RWPE2 (cell line): Measurements from ENCODE around the gene SEMA4D.

Experiments used
- ATAC-seq: fragments of 200-7000 bp; cut with Tn5 transposase; 3 replicates; pipeline ENCODE4 v1.9.1; 2021; ENCODE audit warnings: low read depth
- DNase-seq: peaks from one replicate; pipeline ENCODE4 v3.0.0-alpha.2; 2020; ENCODE audit warnings: low spot score
- H3K27ac ChIP-seq: fragments of 450-650 bp; 2 replicates; pipeline ENCODE4 v1.5.1; 2017; ENCODE audit warnings: mild to moderate bottlenecking; ENCODE audit not compliant: poor library complexity, severe bottlenecking
- H3K27me3 ChIP-seq: fragments of 250-450 bp; sonication (Bioruptor Pico); 2 replicates; pipeline ENCODE4 v1.5.1; 2021; ENCODE audit warnings: mild to moderate bottlenecking, moderate library complexity; ENCODE audit not compliant: insufficient read depth, poor library complexity, severe bottlenecking
- H3K36me3 ChIP-seq: fragments of 250-450 bp; sonication (Bioruptor Pico); 2 replicates; pipeline ENCODE4 v1.5.1; 2020; ENCODE audit warnings: low read depth, mild to moderate bottlenecking, moderate library complexity
- H3K4me1 ChIP-seq: fragments of 250-450 bp; sonication (Bioruptor Pico); 2 replicates; pipeline ENCODE4 v1.5.1; 2021; ENCODE audit warnings: mild to moderate bottlenecking, moderate library complexity; ENCODE audit not compliant: insufficient read depth, poor library complexity, severe bottlenecking
- H3K4me3 ChIP-seq: fragments of 250-450 bp; sonication (Bioruptor Pico); 2 replicates; pipeline ENCODE4 v1.5.1; 2021; ENCODE audit warnings: mild to moderate bottlenecking, moderate library complexity; ENCODE audit not compliant: severe bottlenecking
- H3K9me3 ChIP-seq: fragments of 250-450 bp; sonication (Bioruptor Pico); 2 replicates; pipeline ENCODE4 v1.5.1; 2021; ENCODE audit warnings: mild to moderate bottlenecking, moderate library complexity; ENCODE audit not compliant: severe bottlenecking
- CTCF ChIP-seq: fragments of 450-650 bp; IDR thresholded peaks from one replicate; pipeline ENCODE4 v1.5.1; 2017; ENCODE audit warnings: mild to moderate bottlenecking, moderate library complexity; ENCODE audit not compliant: poor library complexity, severe bottlenecking

Gene SEMA4D

GRCh38 chr9:89404074-89404473 is 93.8 kb downstream of the SEMA4D start:
- Histone ChIP-seq H3K27ac (no peak overlapping the region), H3K9me3 (no peaks in the 10 kb centered on the region), H3K27me3 (no peaks in the 10 kb centered on the region), H3K36me3 (no peaks in the 10 kb centered on the region), H3K4me1 (no peaks in the 10 kb centered on the region), H3K4me3 (no peak overlapping the region)
- TF ChIP-seq CTCF, result no peak
- ATAC-seq, result no peak
- no peak for DNase-seq

- no peak overlapping the region for H3K4me3 ChIP-seq
- ATAC-seq (no peak), DNase-seq (no peak)
- H3K9me3 ChIP-seq, result no peaks in the 10 kb centered on the region
- H3K27ac ChIP-seq, result no peak overlapping the region
- TF ChIP-seq CTCF, result no peak
- no peaks in the 10 kb centered on the region for H3K4me1 ChIP-seq
- no peaks in the 10 kb centered on the region for H3K27me3 ChIP-seq
- no peaks in the 10 kb centered on the region for H3K36me3 ChIP-seq
Observed at GRCh38 chr9:89402695-89403427, 95.1 kb downstream of the SEMA4D start.

- H3K4me1 ChIP-seq, result no peaks in the 10 kb centered on the region
- H3K27me3 ChIP-seq, result no peaks in the 10 kb centered on the region
- ATAC-seq, result no peak
- H3K27ac ChIP-seq, result no peak overlapping the region
- no peaks in the 10 kb centered on the region for H3K36me3 ChIP-seq
- TF ChIP-seq CTCF, result no peak
- H3K4me3 ChIP-seq, result no peak overlapping the region
- H3K9me3 ChIP-seq, result no peaks in the 10 kb centered on the region
- no peak for DNase-seq
Observed at GRCh38 chr9:89400403-89401116, 97.4 kb downstream of the SEMA4D start.

- no peak for TF ChIP-seq CTCF
- no peaks in the 10 kb centered on the region for H3K27me3 ChIP-seq
- DNase-seq (no peak), ATAC-seq (no peak)
- no peaks in the 10 kb centered on the region for H3K4me1 ChIP-seq
- no peaks in the 10 kb centered on the region for H3K36me3 ChIP-seq
- no peak overlapping the region for H3K4me3 ChIP-seq
- H3K9me3 ChIP-seq, result no peaks in the 10 kb centered on the region
- H3K27ac ChIP-seq, result no peak overlapping the region
Observed at GRCh38 chr9:89398621-89399020, 99.3 kb downstream of the SEMA4D start.

- no peak for DNase-seq
- H3K27ac ChIP-seq, result no peak overlapping the region
- ATAC-seq, result no peak
- no peaks in the 10 kb centered on the region for H3K4me1 ChIP-seq
- no peaks in the 10 kb centered on the region for H3K27me3 ChIP-seq
- no peaks in the 10 kb centered on the region for H3K36me3 ChIP-seq
- H3K9me3 ChIP-seq, result no peaks in the 10 kb centered on the region
- no peak for TF ChIP-seq CTCF
- no peak overlapping the region for H3K4me3 ChIP-seq
Observed at GRCh38 chr9:89397471-89397870, 100.4 kb downstream of the SEMA4D start.
